ENCODE data around the gene KMT5C. TPM values are rescaled to one million over a fixed set of nuclear protein-coding genes. Genes with fewer than 3 reads are reported as not detected.

Gene KMT5C
- total RNA-seq, 2 experiments from 2014 or later = 22.8 to 36.1 TPM

DNA sequence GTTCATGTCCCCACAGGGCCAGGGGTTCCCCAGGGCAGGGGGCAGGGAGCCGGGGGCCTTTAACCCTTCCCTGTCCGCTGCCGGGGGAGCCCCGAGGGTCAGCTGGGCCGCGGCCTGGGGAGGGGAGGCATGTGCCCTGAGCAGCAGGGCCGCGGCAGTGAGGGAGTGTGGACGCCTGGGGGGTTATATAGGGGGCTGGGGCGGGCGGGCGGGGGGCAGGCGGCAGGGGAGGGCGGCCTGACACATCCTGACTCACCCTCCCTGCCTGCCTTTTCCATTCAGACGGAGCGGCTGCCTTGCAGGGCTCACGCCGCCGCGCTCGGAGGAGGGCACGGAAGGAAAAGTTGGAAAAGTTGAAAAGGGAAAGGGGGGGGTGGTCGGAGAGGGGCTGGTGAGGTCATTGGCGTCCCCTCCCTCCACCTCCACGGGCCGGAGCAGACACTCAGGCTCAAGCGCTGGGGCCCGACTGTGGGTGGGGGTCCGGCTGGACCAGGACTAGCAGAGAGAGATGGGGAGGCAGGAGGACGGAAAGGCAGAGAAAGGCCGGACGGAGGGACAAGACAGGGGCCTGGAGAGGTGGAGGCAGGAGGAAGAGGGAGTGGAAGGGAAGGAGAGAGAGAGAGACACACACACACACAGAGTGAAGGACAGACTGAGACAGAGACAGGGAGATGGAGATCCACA lies 30.8 kb downstream of the KMT5C start, which contains the start of gene IL11:
Gene IL11, minus strand, starts transcription at position 159 of the 684 bp plus-strand sequence. Its CDS starts 153 bp downstream, at position 6.
- Histone ChIP-seq H3K4me2 (ENCODE audit: low read length) (no peak within 1 kb of the TSS), H3K9me2 (ENCODE audit: insufficient read depth, low read length) (no peaks in the 10 kb centered on the region), H3K36me3 (ENCODE audit: insufficient read depth, low read length) (no peaks in the 10 kb centered on the region), H2AFZ (ENCODE audit: low read length) (no peak within 1 kb of the TSS), H3K9me3 (ENCODE audit: low read length) (no peaks in the 10 kb centered on the region), H3K79me2 (ENCODE audit: insufficient read depth, low read depth, low read length) (no peaks in the 10 kb centered on the region), H3K4me1 (ENCODE audit: insufficient read depth, low read length, poor library complexity, severe bottlenecking) (no peaks in the 10 kb centered on the region), H3K27ac (ENCODE audit: low read depth, low read length, poor library complexity, severe bottlenecking) (no peak within 1 kb of the TSS), H4K20me1 (ENCODE audit: insufficient read depth, low read length) (no peaks in the 10 kb centered on the region), H3K4me3 (ENCODE audit: low read depth, low read length, poor library complexity, severe bottlenecking) (no peak within 1 kb of the TSS)
- DNase-seq (ENCODE audit: low spot score) = no peak
- intact Hi-C loops (cut with micrococcal nuclease; ENCODE audit: unreplicated experiment) = no loop called here
- CTCF ChIA-PET (ENCODE audit: unreplicated experiment) = no interaction called here
- BruUV-seq (replicated peaks) = no TSS peak
- POLR2A ChIA-PET = no interaction called here
- no peak for TF ChIP-seq EZH2phosphoT487 (IDR thresholded peaks at IDR 0.05; ENCODE audit: borderline replicate concordance, low read depth, low read length)
- TF ChIP-seq, protein P1, sequence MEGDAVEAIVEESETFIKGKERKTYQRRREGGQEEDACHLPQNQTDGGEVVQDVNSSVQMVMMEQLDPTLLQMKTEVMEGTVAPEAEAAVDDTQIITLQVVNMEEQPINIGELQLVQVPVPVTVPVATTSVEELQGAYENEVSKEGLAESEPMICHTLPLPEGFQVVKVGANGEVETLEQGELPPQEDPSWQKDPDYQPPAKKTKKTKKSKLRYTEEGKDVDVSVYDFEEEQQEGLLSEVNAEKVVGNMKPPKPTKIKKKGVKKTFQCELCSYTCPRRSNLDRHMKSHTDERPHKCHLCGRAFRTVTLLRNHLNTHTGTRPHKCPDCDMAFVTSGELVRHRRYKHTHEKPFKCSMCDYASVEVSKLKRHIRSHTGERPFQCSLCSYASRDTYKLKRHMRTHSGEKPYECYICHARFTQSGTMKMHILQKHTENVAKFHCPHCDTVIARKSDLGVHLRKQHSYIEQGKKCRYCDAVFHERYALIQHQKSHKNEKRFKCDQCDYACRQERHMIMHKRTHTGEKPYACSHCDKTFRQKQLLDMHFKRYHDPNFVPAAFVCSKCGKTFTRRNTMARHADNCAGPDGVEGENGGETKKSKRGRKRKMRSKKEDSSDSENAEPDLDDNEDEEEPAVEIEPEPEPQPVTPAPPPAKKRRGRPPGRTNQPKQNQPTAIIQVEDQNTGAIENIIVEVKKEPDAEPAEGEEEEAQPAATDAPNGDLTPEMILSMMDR (conservative IDR thresholded peaks at IDR 0.05; ENCODE audit: low read length) = no peak

DNA sequence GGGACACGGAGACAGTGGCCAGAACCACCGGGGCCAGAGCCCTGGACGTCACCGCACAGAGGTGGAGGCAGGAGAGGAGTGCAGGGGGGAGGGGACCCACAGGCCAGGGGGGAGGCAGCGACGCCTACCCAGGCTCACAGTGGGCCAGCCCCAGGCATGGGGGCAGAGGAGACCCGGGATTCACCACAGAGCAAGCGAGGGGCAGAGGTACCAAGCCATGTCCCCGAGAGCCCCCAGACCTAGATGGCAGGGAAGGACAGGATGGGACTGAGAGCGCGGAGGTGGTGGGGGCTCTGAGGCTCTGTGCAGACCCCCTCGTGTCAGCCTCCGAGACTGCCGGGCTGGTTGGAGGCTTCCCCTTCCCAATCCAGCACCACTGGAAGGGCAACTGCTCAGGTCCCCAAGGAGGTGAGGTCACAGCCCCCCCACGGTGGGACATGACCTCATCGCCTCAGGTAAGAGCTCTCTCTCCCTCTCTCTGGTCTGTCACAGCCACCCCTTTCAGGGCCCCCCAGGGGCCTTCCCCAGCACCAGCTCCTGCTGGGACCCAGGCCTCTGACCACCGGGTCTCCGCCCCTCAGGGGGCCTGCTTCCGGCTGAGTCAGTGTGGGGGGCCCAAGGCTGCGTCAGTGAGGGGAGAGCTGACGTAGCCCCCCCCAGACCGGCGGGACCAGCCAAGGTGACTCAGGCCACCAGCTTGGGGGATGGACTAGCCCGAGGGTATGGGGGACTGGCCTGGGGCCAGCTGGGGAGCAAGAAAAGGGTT lies 32.8 kb downstream of the KMT5C start:
- BruUV-seq (replicated peaks) = no TSS peak
- H3K79me2 ChIP-seq (ENCODE audit: insufficient read depth, low read depth, low read length) = no peaks in the 10 kb centered on the region
- intact Hi-C loops (cut with micrococcal nuclease; ENCODE audit: unreplicated experiment) = no loop called here
- H4K20me1 ChIP-seq (ENCODE audit: insufficient read depth, low read length) = no peaks in the 10 kb centered on the region
- H2AFZ ChIP-seq (ENCODE audit: low read length) = no peak overlapping the region
- H3K4me3 ChIP-seq (ENCODE audit: low read depth, low read length, poor library complexity, severe bottlenecking) = no peak overlapping the region
- no peak overlapping the region for H3K4me2 ChIP-seq (ENCODE audit: low read length)
- POLR2A ChIA-PET = no interaction called here
- no peaks in the 10 kb centered on the region for H3K9me3 ChIP-seq (ENCODE audit: low read length)
- H3K27ac ChIP-seq (ENCODE audit: low read depth, low read length, poor library complexity, severe bottlenecking) = no peak overlapping the region
- H3K4me1 ChIP-seq (ENCODE audit: insufficient read depth, low read length, poor library complexity, severe bottlenecking) = no peaks in the 10 kb centered on the region
- CTCF ChIA-PET (ENCODE audit: unreplicated experiment) = no interaction called here
- no peaks in the 10 kb centered on the region for H3K9me2 ChIP-seq (ENCODE audit: insufficient read depth, low read length)
- H3K36me3 ChIP-seq (ENCODE audit: insufficient read depth, low read length) = no peaks in the 10 kb centered on the region
- DNase-seq (ENCODE audit: low spot score) = no peak
- no peak for TF ChIP-seq EZH2phosphoT487 (IDR thresholded peaks at IDR 0.05; ENCODE audit: borderline replicate concordance, low read depth, low read length)
- TF ChIP-seq, protein P1 (conservative IDR thresholded peaks at IDR 0.05; ENCODE audit: low read length) = no peak

Measured in OCI-LY7 (cell line).